ENCODE measurements around the gene ERC1.

The ERC1 gene

GRCh38 chr12:1499351-1499750 lies 508.3 kb downstream of the ERC1 start:
- DNase-seq: no peak

DNA sequence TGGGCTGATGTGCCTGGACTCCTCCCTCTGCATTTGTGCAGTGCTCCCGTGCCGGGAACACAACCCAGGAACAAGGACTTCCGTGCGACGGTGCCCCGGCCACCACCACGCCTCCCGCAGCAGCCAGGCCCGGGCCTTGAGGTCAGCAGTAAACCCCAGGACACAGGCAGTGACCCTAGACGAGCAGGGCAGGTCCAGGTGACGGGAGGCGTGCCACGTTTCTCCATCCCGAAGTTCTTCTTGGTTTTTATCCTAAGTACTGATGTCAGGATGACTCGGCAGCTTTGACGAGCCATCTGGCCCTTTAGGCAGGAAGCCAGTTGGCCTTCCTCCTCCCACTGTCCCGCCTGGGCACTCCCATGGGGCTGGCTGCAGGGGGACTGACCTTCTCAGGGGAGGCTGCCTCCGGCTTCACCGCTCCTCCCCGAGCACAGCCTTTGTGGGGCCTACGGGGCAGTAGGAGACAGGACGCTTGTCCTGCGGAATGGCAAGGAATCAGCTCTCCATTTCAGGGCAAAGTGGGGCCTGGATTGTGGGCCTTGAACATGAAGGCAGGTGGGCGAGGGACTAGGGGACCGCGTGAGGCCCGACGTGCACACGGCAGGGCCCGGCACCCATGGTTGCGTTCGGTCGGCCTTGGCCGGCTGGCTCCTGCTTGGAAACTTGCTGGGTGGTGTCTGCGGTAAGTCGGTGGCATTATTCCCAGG lies 509.2 kb downstream of the ERC1 start:
- no peak for DNase-seq

DNA sequence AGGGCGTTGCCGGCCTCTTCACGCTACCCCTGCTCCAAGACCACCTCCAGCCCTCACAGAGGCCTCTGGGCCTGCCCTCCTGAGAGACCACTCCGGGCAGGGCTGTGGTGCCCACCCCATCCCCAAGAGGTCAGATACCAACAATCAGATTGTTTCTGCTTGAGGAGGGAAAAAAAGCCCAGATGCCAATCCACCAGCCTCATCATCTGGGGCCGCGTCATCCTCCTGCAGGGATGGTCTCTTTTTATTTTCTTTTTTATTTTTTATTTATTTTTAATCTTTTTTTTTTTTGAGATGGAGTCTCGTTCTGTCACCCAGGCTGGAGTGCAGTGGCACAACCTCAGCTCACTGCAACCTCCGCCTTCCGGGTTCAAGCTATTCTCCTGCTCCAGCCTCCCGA lies 510.0 kb downstream of the ERC1 start:
- no peak for DNase-seq

- no peak for DNase-seq
Observed at GRCh38 chr12:1501695-1502378, 510.8 kb downstream of the ERC1 start.

DNA sequence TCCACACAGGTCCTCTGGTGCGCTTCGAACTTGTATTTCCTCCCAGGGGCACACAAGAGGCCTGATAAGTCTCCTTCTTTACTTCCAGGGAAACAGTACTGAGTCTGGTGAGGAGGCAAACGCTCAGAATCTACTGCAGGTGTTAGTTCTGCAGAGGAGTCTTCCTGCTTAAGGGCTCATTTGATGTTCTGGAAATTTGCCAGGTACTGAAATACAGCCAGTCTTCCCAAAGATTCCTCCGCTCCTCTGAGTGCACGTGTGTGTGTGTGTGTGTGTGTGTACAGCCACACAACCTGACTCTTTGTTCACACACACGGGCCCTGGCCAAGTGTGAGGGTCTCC lies 511.3 kb downstream of the ERC1 start:
- DNase-seq: no peak

DNA sequence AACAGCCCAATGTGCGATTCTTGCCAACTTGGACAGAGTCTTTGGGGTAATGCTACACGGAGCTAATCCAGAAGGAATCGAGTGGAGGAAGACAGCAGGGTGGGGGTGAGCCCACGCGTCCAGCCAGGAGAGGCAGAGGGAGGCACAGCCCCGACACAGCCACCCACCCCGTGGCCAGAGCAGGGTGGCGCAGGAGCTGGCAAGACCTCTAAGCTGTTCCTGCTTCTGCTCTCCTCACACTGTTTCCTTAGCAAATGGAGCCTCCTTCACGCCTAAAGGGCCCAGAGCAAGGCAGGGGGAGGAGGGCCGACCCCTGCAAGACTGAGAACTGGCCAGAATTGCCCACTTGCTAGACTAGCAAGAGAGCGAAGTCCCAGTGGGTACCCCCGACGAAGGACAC lies 511.8 kb downstream of the ERC1 start:
- DNase-seq: no peak

GRCh38 chr12:1503281-1503711 lies 512.3 kb downstream of the ERC1 start:
- DNase-seq: no peak

- no peak for DNase-seq
Observed at GRCh38 chr12:1504304-1504894, 513.4 kb downstream of the ERC1 start.

DNA sequence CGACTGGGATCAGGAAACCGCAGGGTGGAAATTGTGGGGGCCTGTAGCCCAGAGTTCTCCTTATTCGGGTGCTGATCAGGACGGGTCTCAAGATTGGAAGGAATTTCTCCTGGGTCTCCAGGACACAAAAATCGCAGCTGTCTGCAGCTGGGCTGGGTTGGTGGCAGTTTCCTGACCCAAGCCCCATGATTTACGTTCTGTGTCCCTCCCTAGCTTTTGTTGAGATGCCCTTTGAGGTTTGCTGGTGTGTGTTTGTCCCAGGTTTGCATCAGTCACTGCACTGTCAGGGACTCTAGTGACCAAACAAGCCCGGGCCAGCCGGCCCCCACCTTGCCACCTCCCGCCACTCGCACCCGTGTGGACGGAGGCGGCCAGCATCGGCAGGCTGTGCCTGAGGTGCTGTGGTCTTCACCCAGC lies 513.9 kb downstream of the ERC1 start:
- no peak for DNase-seq

GRCh38 chr12:1505576-1505975 lies 514.6 kb downstream of the ERC1 start:
- no peak for DNase-seq

GRCh38 chr12:1507308-1507707 lies 516.3 kb downstream of the ERC1 start:
- no peak for DNase-seq

- DNase-seq: no peak
Observed at GRCh38 chr12:1509413-1510052, 518.5 kb downstream of the ERC1 start.

DNA sequence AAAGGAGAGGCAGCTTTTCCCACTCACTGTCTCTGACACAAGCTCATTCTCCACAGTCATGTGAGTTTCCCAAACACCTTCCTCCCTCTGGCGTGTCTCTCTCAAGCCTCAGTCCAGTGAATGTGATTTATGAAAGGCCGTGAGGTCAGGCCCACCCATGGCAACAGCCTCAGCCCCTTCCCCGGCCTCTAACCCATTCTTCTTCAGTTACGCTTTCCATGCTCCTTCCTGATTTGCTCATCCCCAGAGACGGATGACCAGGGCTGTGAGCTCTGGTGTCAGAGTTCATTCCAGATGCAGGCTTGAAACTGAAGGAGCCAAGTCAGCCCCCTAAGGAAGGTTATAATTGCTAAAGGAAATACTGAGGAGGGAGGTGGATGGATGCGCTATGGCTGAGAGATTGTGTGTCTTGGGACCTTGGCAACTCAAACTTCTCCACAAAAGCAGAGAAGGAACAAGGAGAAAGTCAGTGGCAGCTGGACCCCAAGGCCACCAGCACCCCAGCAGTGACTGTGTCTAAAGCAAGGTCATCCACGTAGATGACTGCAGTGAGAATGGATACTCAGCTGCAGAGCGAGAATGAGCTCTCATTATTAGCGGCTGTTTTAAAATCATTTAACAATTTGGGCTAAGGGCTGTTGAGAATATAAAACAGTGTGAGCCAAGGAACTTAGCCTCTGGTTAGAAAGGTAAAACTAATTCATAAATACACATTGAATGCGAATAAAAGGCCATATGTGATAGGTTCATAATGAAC lies 519.2 kb downstream of the ERC1 start:
- DNase-seq: no peak

DNA sequence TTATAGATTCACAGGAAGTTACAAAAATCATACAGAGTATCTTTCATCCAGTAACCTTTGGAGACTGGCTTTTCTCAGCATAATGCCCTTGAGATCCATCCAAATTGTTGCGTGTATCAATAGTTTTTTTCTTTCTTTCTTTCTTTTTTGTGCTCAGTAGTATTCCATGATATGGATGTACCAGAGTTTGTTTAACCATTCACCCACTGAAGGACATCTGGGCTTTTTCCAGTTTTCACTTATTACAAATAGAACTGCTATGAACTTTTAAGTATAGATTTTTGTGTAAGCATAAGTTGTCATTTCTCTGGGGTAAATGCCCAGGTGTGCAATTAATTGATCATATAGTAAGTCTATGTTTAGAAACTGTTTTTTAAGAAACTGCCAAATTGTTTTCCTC lies 524.0 kb downstream of the ERC1 start:
- no peak for DNase-seq

GRCh38 chr12:1515428-1515827 lies 524.4 kb downstream of the ERC1 start:
- DNase-seq: no peak

GRCh38 chr12:1517007-1517406 lies 526.0 kb downstream of the ERC1 start:
- peak in 1 of 2 donors; percentile 9 for DNase-seq

GRCh38 chr12:1517734-1518525 lies 526.9 kb downstream of the ERC1 start:
- DNase-seq: no peak

DNA sequence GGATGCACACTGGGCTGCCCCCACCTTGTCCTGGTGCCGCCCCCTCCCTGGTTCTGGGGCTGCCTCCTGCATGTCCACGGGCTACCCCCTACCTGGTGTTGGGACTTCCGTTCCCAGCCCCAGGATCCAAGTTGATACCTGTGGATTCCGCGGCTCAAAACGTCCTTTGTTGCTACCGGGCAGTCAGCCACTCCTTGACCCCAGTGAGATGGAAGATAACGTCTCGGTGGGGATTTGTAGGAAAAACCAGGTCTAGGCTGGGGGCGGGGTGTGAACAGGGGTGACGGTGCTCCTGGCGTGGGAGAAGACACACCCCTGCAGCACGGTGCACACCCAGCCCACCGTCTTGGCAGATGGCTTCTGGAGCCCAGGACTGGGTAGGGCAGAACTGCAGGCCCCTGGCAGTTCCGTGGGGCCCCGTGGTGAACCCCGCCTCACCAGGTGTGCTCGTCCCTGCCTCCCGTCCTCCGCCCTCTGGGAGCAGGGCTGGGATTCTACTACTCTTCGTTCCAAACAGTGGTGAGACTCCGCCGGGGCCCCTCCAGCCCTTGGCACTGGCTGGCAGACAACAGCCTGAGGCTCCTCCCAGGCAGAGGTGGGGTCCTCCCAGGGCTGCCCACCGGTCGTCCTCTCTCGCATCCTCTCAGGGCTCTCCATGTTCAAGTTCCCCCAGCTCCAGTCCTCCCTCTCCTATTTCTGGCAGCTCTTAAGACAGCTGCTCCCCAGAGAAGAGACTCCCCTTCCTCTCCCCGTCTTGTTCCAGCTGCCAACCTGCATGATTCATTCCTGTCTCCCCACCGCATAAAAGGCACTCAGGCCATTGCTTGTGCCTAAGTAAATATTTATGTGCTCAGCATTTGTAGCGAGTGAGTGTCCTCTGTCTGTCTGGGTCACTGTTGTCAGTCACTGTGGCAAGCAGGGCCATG lies 527.8 kb downstream of the ERC1 start:
- no peak for DNase-seq

- DNase-seq: no peak
Observed at GRCh38 chr12:1519642-1520041, 528.6 kb downstream of the ERC1 start.

DNA sequence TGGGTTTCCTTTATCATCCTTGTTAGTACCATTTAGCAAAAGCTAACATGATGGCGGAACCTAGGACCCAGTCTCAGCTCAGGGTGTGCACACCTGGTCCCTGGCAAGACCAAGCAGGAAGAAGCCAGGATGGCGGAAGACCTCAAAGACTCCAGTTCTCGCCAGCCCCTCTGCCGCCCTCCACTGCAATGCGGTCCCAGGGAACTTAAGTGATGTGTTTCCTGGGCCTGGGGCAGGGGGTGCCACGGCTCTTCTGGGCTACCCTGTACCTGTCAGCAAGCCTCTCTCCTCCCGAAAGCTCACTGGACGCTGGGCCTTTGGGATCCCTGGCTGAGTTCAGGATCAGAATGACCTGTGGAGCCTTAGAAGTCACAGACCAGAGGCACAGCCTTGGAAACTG lies 532.0 kb downstream of the ERC1 start:
- no peak for DNase-seq

DNA sequence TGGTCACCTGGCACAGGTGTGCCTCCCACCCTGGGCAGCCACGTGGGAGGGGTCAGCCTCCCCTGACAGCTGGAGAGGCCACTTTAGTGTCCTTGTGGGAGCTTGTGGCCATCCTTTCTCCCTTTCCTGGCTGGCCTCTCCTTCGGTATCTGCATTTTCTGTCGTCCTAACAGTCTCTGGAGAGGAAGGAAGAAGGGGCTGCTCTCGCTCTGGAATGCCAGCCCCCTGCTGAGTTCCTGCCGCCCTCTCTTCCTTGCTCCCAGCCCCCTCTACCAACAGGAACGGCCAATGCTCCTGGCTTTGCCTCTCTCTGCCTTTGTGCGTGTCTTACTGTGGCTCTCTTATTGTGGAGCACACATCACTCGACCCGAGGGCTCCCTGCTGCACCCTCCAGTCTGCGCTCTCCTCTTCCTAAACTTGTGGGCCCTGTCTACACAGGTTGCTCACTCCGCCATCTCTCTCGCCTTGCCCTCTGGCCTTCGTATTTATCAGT lies 532.6 kb downstream of the ERC1 start:
- no peak for DNase-seq
